Lower leg skin (tissue), 3 donors: ENCODE measurements around the gene ZNF586.

Experiments used
- POLR2A ChIP-seq, 2 donors: fragments of 450-650 bp; IDR thresholded peaks; one replicate each; pipeline ENCODE4 v1.6.1; 2016 to 2017; ENCODE audit warnings: antibody characterized with exemption in 2 of 2, mild to moderate bottlenecking in 1 of 2, moderate library complexity in 1 of 2
- TF ChIP-seq, protein P1 (sequence below), 3 donors: fragments of 450-650 bp; IDR thresholded peaks; one replicate each; pipeline ENCODE4 v1.5.1; 2016; ENCODE audit warnings: antibody characterized with exemption in 3 of 3, mild to moderate bottlenecking in 3 of 3, moderate library complexity in 2 of 3

DNA sequence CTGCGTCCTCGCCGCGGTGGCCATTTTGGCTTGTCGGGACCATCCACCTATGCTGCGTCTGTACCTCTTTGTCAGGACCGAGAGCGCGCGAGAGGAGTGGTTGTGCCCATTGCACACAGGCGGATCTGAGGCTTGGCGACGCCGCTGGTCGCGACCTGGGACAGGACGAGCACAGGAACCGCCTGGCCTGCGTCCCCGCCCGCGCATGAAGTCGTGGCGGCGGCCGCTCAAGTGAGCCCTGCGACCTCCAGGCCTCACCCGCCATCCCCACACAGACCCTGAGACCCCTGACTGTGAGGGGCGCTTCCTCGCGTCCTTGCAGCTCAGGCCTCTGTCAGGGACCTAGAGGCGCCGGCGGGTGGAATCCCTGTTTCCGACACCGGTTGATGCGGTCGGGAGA lies 16.8 kb downstream of the ZNF586 start:
- TF ChIP-seq, protein P1, sequence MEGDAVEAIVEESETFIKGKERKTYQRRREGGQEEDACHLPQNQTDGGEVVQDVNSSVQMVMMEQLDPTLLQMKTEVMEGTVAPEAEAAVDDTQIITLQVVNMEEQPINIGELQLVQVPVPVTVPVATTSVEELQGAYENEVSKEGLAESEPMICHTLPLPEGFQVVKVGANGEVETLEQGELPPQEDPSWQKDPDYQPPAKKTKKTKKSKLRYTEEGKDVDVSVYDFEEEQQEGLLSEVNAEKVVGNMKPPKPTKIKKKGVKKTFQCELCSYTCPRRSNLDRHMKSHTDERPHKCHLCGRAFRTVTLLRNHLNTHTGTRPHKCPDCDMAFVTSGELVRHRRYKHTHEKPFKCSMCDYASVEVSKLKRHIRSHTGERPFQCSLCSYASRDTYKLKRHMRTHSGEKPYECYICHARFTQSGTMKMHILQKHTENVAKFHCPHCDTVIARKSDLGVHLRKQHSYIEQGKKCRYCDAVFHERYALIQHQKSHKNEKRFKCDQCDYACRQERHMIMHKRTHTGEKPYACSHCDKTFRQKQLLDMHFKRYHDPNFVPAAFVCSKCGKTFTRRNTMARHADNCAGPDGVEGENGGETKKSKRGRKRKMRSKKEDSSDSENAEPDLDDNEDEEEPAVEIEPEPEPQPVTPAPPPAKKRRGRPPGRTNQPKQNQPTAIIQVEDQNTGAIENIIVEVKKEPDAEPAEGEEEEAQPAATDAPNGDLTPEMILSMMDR (IDR thresholded peaks at IDR 0.05), result no peak
- TF ChIP-seq POLR2A (IDR thresholded peaks at IDR 0.05), result no peak
